ENCODE measurements around the gene ENPP3. TPM values are rescaled to one million over a fixed set of nuclear protein-coding genes. Genes with fewer than 3 reads are reported as not detected.
A peak's percentile ranks its signal among the peaks of the same experiment; 100 is the strongest.

Gene ENPP3
- total RNA-seq, 2 donors from 2014 or later = 11.5 to 21.4 TPM

- intact Hi-C loops (cut with DNase I) = no loop called here
- Histone ChIP-seq H3K9me3 (no peaks in the 10 kb centered on the region), H3K9ac (ENCODE audit: low read depth in 2 of 2, low read length in 2 of 2) (no peak overlapping the region), H3K27me3 (no peaks in the 10 kb centered on the region), H3K27ac (no peak overlapping the region), H3K36me3 (no peaks in the 10 kb centered on the region), H3K4me3 (no peak overlapping the region), H3K4me1 (no peaks in the 10 kb centered on the region)
- DNase-seq = no peak
- TF ChIP-seq, protein P1, sequence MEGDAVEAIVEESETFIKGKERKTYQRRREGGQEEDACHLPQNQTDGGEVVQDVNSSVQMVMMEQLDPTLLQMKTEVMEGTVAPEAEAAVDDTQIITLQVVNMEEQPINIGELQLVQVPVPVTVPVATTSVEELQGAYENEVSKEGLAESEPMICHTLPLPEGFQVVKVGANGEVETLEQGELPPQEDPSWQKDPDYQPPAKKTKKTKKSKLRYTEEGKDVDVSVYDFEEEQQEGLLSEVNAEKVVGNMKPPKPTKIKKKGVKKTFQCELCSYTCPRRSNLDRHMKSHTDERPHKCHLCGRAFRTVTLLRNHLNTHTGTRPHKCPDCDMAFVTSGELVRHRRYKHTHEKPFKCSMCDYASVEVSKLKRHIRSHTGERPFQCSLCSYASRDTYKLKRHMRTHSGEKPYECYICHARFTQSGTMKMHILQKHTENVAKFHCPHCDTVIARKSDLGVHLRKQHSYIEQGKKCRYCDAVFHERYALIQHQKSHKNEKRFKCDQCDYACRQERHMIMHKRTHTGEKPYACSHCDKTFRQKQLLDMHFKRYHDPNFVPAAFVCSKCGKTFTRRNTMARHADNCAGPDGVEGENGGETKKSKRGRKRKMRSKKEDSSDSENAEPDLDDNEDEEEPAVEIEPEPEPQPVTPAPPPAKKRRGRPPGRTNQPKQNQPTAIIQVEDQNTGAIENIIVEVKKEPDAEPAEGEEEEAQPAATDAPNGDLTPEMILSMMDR (IDR thresholded peaks at IDR 0.05) = no peak
Measured at GRCh38 chr6:131780600-131780999, 143.5 kb downstream of the ENPP3 start.

DNA sequence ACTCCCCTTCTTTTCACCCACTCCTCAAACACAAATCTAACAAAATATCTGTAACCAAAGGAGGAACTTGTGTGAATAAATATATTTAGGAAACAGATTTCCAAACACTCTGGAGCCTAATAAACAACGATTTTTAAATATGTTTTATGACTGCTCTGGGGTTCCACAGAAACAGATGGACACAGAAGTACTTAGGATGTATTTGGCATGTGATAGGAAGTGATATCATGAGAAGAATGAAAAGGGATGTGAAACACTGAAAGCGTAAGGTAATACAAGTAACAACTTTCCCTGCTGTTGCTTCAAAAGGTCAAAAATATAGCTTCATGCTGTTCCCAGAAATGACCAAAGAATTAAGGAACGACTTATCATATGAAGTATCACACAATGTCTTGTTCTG is 144.6 kb downstream of the ENPP3 start:
- Histone ChIP-seq H3K36me3 (no peaks in the 10 kb centered on the region), H3K4me1 (no peaks in the 10 kb centered on the region), H3K27ac (no peak overlapping the region), H3K27me3 (no peaks in the 10 kb centered on the region), H3K9me3 (no peaks in the 10 kb centered on the region), H3K4me3 (no peak overlapping the region), H3K9ac (ENCODE audit: low read depth in 2 of 2, low read length in 2 of 2) (no peak overlapping the region)
- intact Hi-C loops (cut with DNase I) = loop anchor here (2.0 kb wide), 1 partner anchor 129 kb away; no protein-coding TSS in a partner anchor
- TF ChIP-seq, protein P1 (IDR thresholded peaks at IDR 0.05) = no peak
- no peak for DNase-seq

GRCh38 chr6:131782764-131783163 is 145.7 kb downstream of the ENPP3 start:
- no peak overlapping the region for H3K27ac ChIP-seq
- intact Hi-C loops (cut with DNase I) = loop anchor here (2.0 kb wide), 1 partner anchor 128 kb away; no protein-coding TSS in a partner anchor
- H3K9ac ChIP-seq (ENCODE audit: low read depth in 2 of 2, low read length in 2 of 2) = no peak overlapping the region
- H3K4me1 ChIP-seq = no peaks in the 10 kb centered on the region
- H3K36me3 ChIP-seq = no peaks in the 10 kb centered on the region
- no peaks in the 10 kb centered on the region for H3K9me3 ChIP-seq
- DNase-seq = peak; percentile 29
- H3K4me3 ChIP-seq = no peak overlapping the region
- no peaks in the 10 kb centered on the region for H3K27me3 ChIP-seq
- TF ChIP-seq, protein P1 (IDR thresholded peaks at IDR 0.05) = peak; percentile 25

GRCh38 chr6:131784561-131784960 is 147.5 kb downstream of the ENPP3 start:
- no peaks in the 10 kb centered on the region for H3K4me1 ChIP-seq
- no peaks in the 10 kb centered on the region for H3K27me3 ChIP-seq
- no peak for DNase-seq
- TF ChIP-seq, protein P1 (IDR thresholded peaks at IDR 0.05) = no peak
- no peak overlapping the region for H3K4me3 ChIP-seq
- H3K36me3 ChIP-seq = no peaks in the 10 kb centered on the region
- H3K9me3 ChIP-seq = no peaks in the 10 kb centered on the region
- H3K27ac ChIP-seq = no peak overlapping the region
- intact Hi-C loops (cut with DNase I) = no loop called here
- H3K9ac ChIP-seq (ENCODE audit: low read depth in 2 of 2, low read length in 2 of 2) = no peak overlapping the region

- H3K27ac ChIP-seq = no peak overlapping the region
- intact Hi-C loops (cut with DNase I) = no loop called here
- DNase-seq = no peak
- TF ChIP-seq, protein P1 (IDR thresholded peaks at IDR 0.05) = no peak
- no peak overlapping the region for H3K4me3 ChIP-seq
- H3K9ac ChIP-seq (ENCODE audit: low read depth in 2 of 2, low read length in 2 of 2) = no peak overlapping the region
- no peaks in the 10 kb centered on the region for H3K9me3 ChIP-seq
- H3K27me3 ChIP-seq = no peaks in the 10 kb centered on the region
- H3K36me3 ChIP-seq = no peaks in the 10 kb centered on the region
- H3K4me1 ChIP-seq = no peaks in the 10 kb centered on the region
Measured at GRCh38 chr6:131787079-131787478, 150.0 kb downstream of the ENPP3 start.
